Measurements from ENCODE around the gene HES3. TPM values are rescaled to one million over a fixed set of nuclear protein-coding genes. Genes with fewer than 3 reads are reported as not detected.

The HES3 gene
- total RNA-seq, 1 experiment from 2014 or later: not detected

DNA sequence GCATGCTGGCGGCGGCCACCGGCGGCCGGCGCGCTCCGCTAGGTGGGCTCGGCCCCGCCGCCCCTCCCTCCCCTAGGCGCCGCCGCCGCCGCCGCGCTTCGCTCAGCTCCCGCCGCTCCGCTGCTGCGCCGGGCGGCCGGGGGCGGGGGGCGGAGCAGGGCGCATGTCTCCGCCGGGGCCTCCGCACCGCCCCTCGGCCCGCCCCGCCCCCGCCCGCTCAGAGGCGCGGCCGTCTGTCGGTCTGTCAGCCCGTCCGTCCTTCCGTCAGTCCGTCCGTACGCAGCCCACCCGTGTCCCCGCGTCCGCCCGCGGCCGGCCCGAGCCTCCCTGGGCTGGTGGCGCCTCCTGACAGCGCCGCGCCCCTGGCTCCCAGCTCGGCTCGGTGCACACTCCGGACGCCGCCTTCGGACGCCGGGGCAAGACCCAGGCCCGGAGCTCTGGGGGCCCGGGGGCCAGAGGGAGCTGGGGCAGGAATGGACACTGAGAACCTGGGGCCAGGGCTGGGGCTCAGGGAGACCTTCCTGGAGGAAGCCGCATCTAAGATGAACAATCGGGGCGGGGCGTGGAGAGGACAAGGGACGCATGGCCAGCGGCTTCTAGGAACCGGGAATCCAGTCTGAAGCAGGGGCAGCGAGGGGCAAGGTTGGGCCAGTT lies 17.1 kb downstream of the HES3 start, which contains the start of gene GPR153:
Gene GPR153 (minus strand): TSS at position 138 of the 654 bp plus-strand sequence. CDS start 6,193 bp downstream, outside the sequence.
- DNase-seq (ENCODE audit: extremely low read depth, low read depth): no peak

DNA sequence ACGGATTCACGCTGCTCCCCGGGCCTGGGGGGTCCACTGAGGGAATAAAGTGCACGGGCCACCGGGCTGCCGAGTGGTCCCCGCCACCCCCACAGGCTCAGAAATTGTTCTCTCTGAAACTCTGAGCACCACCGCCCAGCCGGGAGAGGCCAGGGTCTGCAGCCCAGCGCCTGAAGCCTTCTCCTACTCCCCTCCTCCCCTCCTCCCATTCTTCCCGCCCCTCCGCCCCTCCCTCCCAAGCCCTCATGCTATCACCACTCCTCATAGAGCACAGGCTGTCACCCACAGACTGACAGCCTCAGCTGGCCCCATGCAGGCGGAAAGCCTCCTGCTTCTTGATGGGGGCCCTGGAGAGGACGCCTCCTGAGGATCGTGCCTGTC lies 17.6 kb downstream of the HES3 start:
- no peak for DNase-seq (ENCODE audit: extremely low read depth, low read depth)

DNA sequence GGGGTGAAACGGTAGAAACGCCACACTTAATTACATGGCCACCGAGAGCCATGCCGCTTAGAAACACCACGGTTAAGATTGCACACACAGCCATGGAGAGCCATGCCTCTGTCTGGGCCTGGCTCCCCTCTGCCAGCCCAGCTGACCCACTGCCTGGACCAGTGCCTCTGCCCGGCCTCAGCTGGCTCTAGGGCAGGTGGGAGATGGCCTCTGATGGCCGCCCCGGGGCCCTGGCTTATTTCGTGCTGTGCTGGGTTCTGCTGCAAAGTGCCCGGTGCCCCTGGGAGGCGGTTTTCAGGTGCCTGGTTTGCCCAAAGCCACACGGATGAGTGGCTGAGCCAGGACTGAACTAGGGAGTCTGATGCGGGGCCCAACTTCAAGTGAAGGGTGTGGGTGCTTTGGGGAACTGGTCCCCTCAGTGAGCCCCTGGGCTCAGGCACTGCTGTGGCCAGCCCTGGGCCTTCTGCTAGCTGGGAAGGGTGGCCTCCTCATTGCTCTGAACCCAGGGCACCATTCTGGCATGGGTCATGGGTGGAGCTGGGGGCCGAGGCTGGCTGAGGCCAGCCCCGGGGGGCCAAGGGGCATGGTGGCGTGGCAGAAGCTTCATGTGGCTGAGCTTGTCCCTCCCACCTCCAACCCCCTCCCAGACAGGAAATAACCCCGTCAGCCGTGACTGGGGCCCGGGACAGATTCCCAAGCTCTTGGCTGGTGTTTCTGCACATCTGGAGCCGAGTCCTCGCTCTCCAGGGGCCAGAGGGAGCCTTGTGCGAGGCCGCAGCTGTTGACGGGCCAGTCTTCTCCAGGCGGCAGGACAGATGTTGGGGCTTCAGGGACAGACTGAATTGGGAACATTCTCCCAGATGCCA lies 18.8 kb downstream of the HES3 start:
- no peak for DNase-seq (ENCODE audit: extremely low read depth, low read depth)

DNA sequence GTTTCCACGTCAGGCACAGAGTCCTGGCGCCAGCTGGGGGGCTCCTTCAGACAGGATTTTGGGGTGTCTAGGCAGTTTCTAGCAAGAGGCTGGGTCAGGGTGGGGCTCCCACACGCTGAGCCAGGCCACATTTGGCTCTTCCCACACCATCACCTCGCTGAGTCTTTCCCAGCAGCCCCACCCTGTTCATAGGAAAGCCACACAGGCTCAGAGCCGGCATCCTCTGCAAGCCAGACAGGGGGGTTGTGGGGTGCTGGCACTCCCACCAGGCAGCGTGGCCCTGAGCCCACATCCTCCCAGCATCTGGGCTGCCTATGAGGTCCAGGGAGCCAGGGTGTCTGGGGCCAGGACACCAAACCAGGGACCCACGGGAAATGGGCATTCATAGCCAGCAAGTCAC lies 19.7 kb downstream of the HES3 start:
- no peak for DNase-seq (ENCODE audit: extremely low read depth, low read depth)

DNA sequence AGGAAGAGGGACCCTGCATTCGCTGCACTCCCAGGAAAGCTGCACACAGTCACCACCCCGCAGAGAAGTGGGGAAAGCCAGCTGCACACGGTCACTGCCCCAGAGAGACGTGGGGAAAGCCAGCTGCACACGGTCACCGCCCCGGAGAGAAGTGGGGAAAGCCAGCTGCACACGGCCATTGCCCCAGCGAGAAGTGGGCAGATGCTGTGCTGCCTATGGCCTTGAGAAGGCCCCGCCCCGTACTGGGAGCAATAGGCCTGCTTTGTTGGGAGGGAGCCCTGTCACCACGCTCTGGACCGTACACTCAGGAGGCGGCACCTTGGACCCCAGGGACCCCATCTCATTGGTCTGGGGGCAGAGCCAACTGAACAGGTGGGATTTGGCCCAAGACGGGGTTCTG lies 21.2 kb downstream of the HES3 start:
- no peak for DNase-seq (ENCODE audit: extremely low read depth, low read depth)

DNA sequence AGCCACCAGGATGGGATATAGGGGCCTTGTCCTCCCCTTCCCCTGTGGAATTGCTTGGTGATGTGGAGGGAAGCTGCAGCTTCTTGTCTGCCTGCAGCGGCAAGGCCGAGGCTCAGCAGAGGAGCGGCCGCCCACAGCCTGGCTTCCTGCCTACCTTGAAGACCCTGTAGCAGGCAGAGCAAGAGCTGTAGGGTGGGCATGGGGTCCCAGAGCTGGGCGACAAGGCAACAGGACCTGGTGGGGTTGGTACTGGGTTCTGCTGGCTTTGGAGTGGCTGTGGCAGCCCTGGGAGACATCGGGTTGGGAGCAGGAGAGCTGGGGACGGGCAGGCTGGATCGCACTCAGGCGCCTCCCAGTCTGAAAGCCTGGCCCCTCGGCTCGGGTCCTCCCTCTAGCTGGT lies 22.7 kb downstream of the HES3 start:
- no peak for DNase-seq (ENCODE audit: extremely low read depth, low read depth)

DNA sequence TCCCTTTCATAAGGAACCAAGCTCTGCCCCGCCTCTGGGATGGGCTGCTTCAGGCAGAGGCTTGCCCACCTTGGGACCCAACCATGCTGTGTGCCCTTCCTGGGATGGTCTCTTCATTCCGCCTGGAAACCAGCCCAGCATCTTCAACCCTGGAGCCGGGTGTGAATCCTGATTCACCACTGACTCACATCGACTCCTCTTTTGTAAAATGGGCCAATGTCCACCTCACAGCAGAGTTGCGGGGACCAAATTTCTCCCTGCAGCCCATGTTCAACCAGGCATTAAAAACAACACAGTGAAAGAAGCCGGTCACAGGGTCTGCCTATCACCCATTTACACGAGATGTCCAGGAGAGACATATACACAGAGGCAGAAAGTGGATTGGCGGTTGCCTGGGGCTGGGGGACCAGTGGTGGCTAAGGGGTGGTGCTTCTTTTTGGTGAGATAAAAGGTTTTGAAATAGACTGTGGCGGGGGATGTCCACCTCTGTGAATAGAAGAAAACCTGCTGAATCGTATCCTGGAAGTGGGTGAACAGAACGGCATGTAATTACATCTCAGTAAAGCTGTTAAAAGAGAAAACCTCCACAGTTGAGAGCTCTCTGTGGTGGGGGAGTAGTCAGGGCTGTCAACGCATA lies 23.8 kb downstream of the HES3 start:
- DNase-seq (ENCODE audit: extremely low read depth, low read depth): no peak

DNA sequence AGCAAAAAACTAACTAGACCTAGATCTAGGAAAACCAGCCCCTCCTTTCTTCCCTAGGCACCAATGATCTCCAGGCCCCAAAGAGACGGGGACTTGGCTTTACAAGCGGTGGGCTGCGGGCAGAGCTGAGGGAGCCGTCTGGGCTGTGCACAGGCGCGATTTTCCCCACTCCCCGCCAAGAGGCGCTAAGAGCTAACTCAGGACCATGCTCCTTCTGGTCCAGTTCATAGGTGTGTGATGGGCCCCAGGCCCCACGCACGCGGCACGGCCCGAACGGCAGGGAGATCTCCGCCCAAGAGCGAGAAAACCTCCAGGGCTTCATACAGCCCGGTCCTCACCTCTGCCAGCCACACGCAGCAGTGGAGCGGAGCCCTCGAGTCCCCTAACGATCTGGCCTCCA lies 24.4 kb downstream of the HES3 start:
- DNase-seq (ENCODE audit: extremely low read depth, low read depth): no peak

DNA sequence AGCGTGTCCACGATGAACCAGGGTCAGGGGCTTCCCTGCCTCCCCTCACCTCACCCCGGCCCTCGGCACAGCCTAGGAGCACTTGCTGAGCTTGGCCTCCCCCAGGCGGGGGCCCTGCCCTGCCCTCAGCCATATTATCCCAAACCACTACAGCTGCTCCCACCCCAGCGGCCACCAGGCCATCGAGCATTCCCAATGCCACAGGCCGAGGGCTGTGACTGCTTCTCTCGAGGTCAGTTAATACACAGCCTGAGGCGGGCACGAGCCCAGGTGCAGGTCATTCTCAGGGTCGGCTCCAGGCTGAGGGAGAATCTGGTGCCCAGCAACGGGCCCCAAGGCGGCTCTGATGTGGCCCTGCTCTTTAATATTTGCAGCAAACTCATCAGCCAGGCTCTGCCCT lies 25.3 kb downstream of the HES3 start:
- DNase-seq (ENCODE audit: extremely low read depth, low read depth): no peak

DNA sequence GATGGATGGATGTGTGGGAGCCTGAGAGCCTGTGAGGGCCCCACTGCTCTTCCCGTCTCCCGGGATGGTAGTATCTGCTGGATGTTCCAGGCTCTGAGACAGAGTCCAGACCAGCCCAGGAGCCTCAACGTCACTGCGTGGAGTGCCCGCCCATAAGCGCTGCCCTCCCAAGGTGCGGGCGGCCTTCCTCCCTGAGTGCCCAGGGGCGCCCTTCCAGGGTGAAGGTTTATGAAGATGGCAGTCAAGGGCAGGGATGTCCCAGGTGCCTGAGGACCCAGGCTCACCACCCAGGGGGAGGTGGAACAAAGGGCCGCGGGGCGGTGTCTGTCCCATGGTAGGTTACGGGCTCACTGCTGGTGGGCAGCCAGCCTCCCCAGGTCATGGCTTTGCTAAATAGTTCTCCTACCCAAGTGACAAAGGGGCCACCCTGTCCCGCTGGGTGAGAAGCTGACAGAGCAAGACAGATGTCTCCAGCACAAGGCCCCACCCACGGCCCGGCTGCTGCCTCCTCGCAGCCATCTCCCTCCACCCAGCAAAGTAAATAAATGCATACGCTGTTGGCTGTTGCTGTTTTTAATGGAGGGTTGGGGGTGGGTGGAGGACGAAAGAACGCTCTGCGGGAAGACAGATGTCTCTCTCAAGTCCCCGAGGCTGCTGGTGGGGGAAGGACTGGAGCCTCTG lies 25.9 kb downstream of the HES3 start:
- DNase-seq (ENCODE audit: extremely low read depth, low read depth): no peak

DNA sequence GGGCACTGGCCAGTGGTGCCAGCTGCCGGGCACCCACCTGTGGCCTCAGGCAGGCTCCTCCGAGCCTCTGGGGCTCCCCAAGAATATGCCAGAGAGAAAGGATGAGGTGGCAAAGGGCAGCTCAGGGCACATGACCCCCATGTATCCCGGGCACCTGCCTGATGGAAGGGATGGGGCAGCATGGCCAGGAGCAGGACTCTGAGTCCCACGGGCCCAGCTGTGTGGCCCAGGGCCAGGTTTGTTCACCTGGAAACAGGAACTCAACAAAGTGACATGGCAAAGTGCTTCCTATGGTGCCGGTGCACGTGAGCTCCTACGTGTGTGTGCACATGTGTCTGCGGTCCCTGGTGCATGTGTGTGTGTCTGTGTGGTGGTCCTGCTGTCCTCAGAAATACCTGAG lies 26.4 kb downstream of the HES3 start:
- DNase-seq (ENCODE audit: extremely low read depth, low read depth): no peak

DNA sequence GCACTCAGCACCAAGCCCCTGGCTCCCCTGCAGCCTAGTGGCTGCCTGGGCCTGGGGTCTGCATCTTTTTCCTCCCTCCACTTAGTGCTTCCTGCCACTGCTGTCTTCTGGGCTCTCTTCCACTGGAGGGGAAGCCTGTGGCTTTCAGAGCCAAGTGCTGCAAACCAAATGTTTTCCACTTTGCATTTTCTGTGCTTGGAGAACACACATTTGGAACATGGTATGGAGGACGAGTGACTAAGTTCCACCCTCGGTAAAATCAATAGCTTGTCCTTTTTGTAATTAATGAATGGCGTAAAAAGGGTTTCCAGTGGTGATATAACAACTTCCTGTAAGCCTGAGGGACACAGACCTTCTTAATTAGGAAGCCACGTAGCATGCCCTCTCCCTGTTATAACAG lies 27.0 kb downstream of the HES3 start:
- no peak for DNase-seq (ENCODE audit: extremely low read depth, low read depth)

DNA sequence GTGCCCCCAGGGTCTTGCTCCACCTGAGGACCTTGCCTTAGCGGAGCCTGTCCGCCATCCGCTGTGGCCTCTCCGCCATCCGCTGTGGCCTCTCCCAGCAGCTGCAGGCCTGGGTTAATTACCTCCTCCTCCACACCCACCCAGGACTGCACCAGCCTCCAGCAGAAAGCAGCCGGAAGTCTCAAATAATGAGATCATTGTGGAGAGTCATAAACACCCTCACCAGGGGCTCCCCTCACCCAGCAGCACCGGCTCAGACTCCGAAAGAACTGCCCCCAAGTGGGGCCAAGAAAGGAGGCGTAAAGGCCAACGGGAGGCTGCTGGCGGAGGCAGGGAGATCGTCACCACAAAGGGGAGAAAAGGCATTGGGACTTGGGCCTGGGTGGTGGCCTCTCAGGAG lies 27.6 kb downstream of the HES3 start:
- DNase-seq (ENCODE audit: extremely low read depth, low read depth): no peak

DNA sequence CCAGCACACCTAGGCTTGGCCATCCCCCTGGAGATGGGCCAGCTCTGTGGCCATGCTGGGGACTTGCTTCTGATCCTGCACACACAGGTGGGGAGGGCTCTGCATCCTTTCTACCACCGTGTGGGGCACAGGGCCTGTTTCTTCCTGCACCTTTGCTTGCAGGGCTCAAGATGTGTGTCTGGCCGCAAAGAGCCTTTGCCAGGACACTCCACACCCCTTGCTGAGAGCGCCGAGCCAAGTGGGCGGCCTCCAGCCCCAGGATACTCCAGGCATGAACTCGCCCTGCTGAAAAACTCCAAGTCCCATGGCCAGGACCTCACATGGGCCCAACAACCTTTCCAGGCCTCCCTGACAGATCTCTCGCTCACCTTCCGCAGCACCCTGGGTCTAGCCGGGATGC lies 28.5 kb downstream of the HES3 start:
- DNase-seq (ENCODE audit: extremely low read depth, low read depth): no peak

DNA sequence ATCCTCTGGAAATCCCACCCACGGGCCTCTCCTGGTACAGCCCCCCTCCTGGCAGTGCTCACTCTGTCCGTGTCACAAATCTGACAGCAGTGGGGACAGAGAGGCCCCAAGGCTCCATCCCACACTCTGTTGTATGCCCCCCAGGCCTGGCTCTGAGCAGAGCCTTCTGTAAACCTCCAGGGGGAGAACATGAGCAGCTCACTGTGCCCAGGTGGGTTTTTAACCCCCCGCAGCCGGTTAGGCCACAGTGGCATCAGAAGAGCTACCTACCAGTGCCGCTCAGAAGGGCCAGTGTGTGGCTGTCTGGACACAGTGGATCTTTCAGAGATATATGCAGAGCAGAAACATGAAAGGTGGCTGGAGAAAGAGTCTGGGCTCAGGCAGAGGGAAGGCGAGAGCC lies 28.9 kb downstream of the HES3 start:
- DNase-seq (ENCODE audit: extremely low read depth, low read depth): no peak

DNA sequence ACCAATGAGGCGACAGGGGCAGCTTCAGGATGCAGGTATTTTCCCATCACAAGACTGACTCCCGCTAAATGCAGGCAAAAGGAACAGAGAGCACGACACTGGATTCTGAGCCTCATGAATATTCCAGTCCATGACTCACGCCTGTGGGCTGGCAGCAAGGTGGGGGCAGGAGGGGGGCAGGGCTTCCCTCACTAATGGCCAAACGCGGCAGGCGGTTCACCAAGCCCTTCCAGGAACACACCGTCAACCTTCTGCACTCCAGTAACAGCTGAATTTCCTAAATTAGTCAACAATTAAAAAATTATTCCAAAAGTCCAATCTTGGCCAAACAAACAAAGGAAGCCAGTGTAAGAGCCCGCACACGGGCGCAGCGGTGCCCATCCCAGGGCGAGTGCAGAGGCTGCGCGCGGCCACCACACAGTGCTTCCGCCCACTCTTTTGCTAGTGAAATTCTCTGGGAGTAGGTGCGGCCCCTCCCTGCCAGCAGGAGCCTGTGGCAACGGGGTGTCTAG lies 29.5 kb downstream of the HES3 start:
- DNase-seq (ENCODE audit: extremely low read depth, low read depth): no peak

DNA sequence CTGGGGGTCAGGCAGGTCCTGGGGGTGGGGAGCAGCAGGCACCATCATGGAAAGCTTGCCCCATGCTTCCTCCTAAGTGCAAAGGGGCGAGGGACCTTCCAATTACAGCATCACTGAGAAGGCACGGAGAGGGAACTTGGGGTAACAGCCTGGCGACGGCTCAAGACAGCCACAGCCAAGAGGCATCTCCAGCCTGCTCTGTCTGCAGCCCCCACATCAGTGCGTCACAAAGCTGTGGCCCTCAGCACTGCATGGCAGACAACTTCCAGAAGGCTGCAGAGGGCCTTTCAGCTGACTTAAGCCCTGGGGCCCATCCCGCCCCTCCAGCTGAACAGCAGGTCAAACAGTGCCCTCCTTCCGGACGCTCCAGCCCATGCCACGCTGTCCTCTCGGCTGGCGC lies 30.1 kb downstream of the HES3 start:
- DNase-seq (ENCODE audit: extremely low read depth, low read depth): no peak

DNA sequence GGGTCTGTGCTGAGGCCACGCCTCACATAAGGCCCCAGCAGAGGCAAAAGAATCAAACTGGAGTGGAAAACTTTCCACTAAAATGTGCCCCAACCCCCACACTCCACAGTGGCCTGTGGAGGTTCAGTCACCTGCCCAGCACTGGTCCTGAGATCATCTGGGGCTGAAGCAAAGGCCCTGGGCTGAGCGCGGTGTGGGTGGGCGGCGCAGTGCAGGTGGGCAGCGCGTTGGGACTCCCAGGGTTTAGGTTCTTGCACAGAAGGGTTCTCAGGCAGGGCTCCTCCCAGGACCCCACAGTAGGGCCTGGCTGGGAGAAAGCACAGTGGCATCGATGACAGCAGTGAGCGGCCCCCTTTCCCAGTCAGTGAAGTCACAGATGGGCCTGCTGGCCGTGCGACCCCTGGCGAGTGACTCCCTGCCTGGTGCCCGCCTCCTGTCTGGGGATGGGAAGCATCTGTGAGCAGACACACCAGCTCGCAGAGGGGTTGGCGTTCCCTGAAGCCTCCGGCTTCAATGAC lies 30.7 kb downstream of the HES3 start:
- DNase-seq (ENCODE audit: extremely low read depth, low read depth): no peak

DNA sequence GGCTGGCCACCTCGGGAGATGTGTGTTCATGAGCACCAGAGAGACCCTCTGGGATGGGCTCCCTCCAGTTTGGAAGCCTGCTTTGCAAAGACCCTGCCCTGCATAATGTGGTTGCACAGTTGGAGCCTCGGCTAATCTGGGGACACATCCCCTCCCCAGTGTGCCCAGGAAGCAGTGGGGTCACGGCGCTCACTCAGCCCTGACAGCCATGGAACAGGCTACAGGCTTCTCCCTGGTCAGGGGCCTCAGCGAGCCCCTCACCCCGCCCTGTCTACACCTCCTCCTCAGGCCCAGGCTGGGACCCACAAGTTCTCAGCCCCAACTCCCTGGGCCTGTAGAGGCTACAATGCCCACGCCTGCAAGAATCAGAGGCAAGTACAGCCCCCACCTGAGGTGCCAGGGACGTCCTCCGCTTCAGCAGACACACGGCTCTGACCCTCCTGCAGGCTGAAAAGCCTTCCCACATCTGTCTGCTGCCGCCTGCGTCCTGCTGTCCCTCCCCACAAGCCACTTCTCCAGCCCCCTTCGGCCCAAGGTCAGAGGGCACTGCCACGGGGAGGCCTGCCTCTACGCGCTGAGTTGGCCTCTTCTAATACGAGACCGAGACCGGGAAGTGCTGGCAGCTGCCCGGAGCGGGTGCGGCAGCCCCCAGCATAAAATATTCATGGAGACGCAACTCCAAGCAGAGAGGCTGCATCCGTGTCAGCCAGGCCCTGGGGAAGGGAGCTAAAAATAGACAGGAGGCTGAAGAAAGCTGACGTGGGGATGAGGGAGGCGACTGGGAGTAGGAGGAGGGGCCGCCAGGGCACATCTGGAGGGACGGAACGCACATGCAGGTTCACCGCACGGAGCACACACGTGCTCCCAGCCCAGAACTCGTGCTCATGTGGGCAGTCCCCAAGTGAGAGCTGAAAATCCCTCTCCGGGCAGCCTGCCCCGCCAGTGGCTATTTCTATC lies 32.1 kb downstream of the HES3 start:
- no peak for DNase-seq (ENCODE audit: extremely low read depth, low read depth)
